ENCODE data around the gene CYP2C18. TPM values are rescaled to one million over a fixed set of nuclear protein-coding genes. Genes with fewer than 3 reads are reported as not detected.

The CYP2C18 gene
- polyA plus RNA-seq, 1 donor from 2014 or later, result not detected

GRCh38 chr10:94785211-94785610 is 101.7 kb downstream of the CYP2C18 start:
- Histone ChIP-seq H3K9ac (ENCODE audit: low read length) (no peak overlapping the region), H3K9me2 (ENCODE audit: insufficient read depth, low read length) (no peaks in the 10 kb centered on the region), H3K79me2 (replicated peaks; ENCODE audit: insufficient read depth, low read length) (no peaks in the 10 kb centered on the region), H4K20me1 (ENCODE audit: insufficient read depth) (no peaks in the 10 kb centered on the region), H2AFZ (ENCODE audit: low read depth, low read length) (no peak overlapping the region), H3K27ac (ENCODE audit: low read length) (no peak overlapping the region), H3K9me3 (ENCODE audit: low read length) (no peaks in the 10 kb centered on the region), H3K27me3 (ENCODE audit: insufficient read depth, low read depth, low read length) (no peaks in the 10 kb centered on the region), H3K36me3 (ENCODE audit: insufficient read depth, low read length) (no peaks in the 10 kb centered on the region), H3K4me2 (ENCODE audit: low read length) (no peak overlapping the region), H3F3A (ENCODE audit: insufficient read depth, low read length, poor library complexity, severe bottlenecking) (no peaks in the 10 kb centered on the region), H3K4me3 (ENCODE audit: low read length) (no peak overlapping the region)
- TF ChIP-seq CTCF (IDR thresholded peaks at IDR 0.05; ENCODE audit: poor library complexity, severe bottlenecking) (no peak), POLR2AphosphoS5 (IDR thresholded peaks at IDR 0.05) (no peak), RAD21 (conservative IDR thresholded peaks at IDR 0.05) (no peak), EP300 (conservative IDR thresholded peaks at IDR 0.05; ENCODE audit: poor library complexity, severe bottlenecking) (no peak), EZH2 (IDR thresholded peaks at IDR 0.05; ENCODE audit: borderline replicate concordance, insufficient read depth, low read length, poor library complexity, severe bottlenecking) (no peak), SMC3 (conservative IDR thresholded peaks at IDR 0.05; ENCODE audit: poor library complexity) (no peak), REST (IDR thresholded peaks at IDR 0.05; ENCODE audit: borderline replicate concordance) (no peak), TAF1 (IDR thresholded peaks at IDR 0.05; ENCODE audit: low read depth) (no peak), MXI1 (conservative IDR thresholded peaks at IDR 0.05; ENCODE audit: poor library complexity, severe bottlenecking) (no peak)

Other genes with a start within 250 kb of the CYP2C18 start
- 12.3 and 17.6 TPM in 2 replicates for gene HELLS, start 137.9 kb upstream of the CYP2C18 start, polyA plus RNA-seq
- gene CYP2C19, start 79.0 kb downstream of the CYP2C18 start, polyA plus RNA-seq, result 0.16 TPM in 1 of 2 replicates, not detected in the other